Measurements from ENCODE around the gene FRMD4A.
"Not testable (repeated sequence)": the region's sequence is repeated elsewhere in the genome, so short reads cannot be mapped to it uniquely, and the experiment has no call there.

Gene FRMD4A

DNA sequence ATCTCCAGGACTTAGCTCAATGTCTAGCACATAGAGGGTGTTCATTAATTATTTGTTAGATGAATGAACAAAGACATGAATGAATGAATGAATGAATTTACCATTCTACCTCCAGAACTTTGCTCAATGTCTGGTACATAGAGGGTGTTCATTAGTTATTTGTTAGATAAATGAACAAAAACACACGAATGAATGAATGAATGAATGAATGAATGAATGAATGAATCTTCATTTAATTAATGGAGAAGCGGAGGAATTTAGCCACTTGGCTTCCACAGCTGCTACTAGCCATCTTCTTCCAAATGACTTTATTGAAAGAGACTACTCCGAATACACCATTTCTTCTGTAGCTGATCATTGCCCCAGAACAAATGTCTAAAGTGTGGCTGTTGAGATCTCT lies 368.9 kb downstream of the FRMD4A start:
- DNase-seq, result no peak
- Mint-ChIP-seq H3K27ac (no peak overlapping the region), H3K9me3 (no peaks in the 10 kb centered on the region), H3K27me3 (peaks cover 12% of the 10 kb centered on the region), H3K36me3 (ENCODE audit: low read depth) (no peaks in the 10 kb centered on the region), H3K4me3 (no peak overlapping the region), H3K4me1 (ENCODE audit: low read depth) (peaks cover 9% of the 10 kb centered on the region)

DNA sequence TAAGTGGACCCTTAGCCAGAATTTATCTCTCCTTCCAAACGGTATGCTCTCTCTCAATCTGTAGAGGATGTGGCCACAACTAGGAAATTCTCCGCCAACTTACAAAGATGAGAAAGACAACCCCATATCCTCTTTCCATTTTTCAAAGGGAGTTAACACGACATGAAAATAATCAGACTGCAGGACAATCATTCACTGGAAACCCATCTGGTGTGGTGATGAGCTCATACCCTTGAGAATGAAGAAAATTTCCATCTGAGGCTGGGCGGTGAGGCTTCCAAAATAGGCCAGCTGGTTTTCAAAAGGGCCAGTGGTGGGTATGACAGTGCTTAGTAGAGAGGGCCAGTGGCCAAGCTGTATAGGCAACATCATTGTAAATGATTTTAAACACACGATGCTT lies 369.6 kb downstream of the FRMD4A start:
- Mint-ChIP-seq H3K9me3 (no peaks in the 10 kb centered on the region), H3K4me1 (ENCODE audit: low read depth) (peaks cover 9% of the 10 kb centered on the region), H3K36me3 (ENCODE audit: low read depth) (no peaks in the 10 kb centered on the region), H3K4me3 (no peak overlapping the region), H3K27me3 (peaks cover 8% of the 10 kb centered on the region), H3K27ac (no peak overlapping the region)
- no peak for DNase-seq

DNA sequence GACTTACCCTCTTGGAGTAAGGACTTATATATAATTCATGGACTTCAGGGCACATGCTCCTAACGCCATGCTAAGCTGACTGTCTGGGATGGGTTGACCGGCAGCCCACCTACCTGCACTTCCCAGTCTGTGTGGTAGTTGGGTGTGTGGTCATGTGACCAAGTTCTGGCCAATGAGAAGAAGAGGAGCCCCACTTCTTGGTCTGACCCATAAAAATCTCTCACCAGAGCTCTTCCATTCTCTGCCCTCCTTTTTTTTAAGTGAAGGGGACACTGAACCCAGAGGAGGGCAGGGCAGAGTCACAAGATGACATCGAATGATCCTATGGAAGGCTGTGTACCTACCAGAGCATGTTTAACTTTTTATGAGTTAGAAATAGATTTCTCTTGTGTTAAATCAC lies 370.1 kb downstream of the FRMD4A start:
- no peaks in the 10 kb centered on the region for H3K36me3 Mint-ChIP-seq (ENCODE audit: low read depth)
- peaks cover 8% of the 10 kb centered on the region for H3K27me3 Mint-ChIP-seq
- H3K9me3 Mint-ChIP-seq, result no peaks in the 10 kb centered on the region
- no peak overlapping the region for H3K4me3 Mint-ChIP-seq
- DNase-seq, result no peak
- H3K4me1 Mint-ChIP-seq (ENCODE audit: low read depth), result peaks cover 9% of the 10 kb centered on the region
- H3K27ac Mint-ChIP-seq, result no peak overlapping the region

DNA sequence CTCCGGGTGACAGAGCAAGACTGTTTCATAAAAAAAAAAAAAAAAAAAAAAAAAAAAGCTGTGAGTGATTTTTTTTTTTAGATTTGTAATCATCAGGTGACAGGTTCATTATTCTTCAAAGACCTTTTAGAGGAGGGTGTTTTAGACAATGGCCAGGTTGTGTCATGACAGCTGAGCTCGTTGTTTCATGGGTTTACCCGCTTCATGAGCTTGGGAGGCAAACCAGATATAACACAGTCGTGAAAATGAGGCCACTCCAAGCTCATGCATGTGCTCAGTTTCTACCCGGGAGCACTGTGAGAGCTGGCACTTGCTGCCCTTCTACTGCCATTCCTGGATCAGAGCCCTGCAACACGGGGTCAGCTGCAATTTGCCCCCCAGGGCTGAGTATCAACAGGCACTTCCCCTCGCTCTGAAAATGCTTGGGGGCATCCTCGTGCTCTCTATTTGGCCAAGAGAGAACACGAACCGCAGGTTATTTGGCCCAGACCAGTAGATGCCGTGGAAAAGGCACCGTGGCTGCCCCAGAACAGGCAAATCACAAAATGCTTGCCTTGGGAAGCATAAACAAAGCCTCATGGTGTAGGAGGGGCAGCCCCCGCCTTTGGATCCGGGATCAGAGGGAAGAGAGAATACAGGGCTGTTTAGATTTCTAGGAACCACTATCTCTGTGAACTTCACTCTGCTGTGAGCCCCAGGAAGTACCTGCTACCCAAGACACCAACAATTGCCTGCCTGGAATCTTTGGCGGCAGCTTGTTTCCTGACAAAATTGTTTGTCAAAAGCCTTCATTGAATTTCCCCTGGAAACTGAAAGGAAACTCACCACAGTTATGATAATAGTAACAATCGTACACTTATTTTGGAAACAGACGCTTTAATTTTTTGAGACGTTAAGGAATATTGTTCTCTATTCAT lies 371.0 kb downstream of the FRMD4A start:
- no peak for DNase-seq
- Mint-ChIP-seq H3K36me3 (ENCODE audit: low read depth) (no peaks in the 10 kb centered on the region), H3K4me3 (no peak overlapping the region), H3K27ac (no peak overlapping the region), H3K9me3 (peaks cover under 1% of the 10 kb centered on the region), H3K4me1 (ENCODE audit: low read depth) (peaks cover 9% of the 10 kb centered on the region), H3K27me3 (peaks cover 8% of the 10 kb centered on the region)

DNA sequence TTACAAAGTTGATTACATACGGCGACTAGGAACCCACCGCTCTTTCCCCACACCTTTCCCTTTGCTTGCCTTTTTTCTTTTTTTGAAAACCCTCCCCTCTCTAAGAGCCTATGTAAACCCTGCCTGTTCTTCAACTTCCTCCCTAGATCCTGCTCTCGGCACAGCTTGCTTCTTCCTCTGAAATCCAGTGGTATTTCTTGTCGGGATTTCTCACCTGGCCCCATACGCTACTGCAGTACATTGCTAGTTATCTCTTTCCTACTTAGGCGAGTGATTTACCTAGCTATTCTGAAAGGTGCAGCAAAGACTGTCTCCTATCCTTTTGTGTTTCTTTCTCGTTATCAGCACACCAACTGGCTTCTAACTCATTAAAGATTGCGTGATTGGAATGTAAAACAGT lies 372.9 kb downstream of the FRMD4A start:
- no peak overlapping the region for H3K4me3 Mint-ChIP-seq

DNA sequence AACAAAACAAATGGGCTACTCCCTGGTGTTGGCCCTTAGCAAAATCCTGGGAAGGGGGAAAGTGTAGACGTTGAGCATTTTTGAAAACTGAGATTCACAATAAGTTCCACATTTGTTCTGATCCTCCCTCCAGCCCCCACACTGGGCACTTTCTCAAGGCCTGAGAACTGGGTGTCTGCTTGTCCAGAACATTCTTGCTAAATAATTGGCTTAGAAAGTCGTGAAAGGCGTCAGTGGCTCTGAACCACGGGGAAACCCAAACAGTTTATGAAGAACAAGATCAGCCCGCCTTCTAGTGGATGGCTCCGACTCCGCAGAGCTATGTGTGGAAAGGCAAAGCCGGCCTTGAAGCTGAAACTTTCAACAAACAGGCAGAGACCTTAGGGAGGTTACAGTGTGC lies 373.9 kb downstream of the FRMD4A start:
- Mint-ChIP-seq H3K4me3 (no peak overlapping the region), H3K9me3 (peaks cover 9% of the 10 kb centered on the region)

More for the DNA sequence above, 372.9 kb downstream of the FRMD4A start:
- Mint-ChIP-seq H3K36me3 (ENCODE audit: low read depth) (no peaks in the 10 kb centered on the region), H3K27ac (no peak overlapping the region), H3K27me3 (peaks cover 8% of the 10 kb centered on the region), H3K9me3 (peaks cover 9% of the 10 kb centered on the region), H3K4me1 (ENCODE audit: low read depth) (peaks cover 9% of the 10 kb centered on the region)
- DNase-seq, result no peak

DNA sequence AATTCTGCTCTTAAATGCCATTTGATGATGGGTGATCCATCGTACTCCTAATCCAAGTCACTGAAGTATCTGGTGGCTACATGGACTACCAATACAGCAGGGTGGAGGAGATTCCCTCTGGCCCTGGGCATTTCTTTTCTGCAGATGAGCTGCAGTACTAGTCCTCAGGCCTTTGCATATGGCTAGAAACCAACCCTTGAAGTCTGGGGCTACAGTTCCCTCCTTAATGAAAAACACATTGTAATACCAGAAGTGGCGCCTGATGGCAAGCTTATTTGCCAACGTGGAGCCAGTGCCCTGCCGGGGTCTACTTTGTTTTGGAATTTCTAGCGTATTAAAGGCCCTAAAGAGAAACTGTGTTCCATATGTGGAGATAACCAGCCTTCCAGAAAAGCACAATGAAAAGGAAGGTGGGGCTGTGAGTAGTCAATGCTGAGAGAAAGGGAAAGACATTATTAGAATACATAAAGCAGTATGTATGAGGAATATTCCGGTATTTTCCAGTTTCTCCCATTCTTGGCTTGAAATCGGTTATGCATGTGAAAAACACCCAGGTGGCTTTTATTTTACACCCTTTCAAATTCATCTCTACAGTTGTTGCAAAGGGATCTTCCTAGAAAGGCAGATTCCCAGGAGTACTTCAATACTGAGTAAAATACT lies 375.2 kb downstream of the FRMD4A start:
- H3K4me1 Mint-ChIP-seq (ENCODE audit: low read depth), result no peaks in the 10 kb centered on the region
- H3K27ac Mint-ChIP-seq, result no peak overlapping the region
- no peaks in the 10 kb centered on the region for H3K36me3 Mint-ChIP-seq (ENCODE audit: low read depth)
- H3K27me3 Mint-ChIP-seq, result peaks cover 8% of the 10 kb centered on the region
- DNase-seq, result no peak
- peaks cover 9% of the 10 kb centered on the region for H3K9me3 Mint-ChIP-seq
- H3K4me3 Mint-ChIP-seq, result no peak overlapping the region

More for the DNA sequence above, 373.9 kb downstream of the FRMD4A start:
- Mint-ChIP-seq H3K4me1 (ENCODE audit: low read depth) (peaks cover 9% of the 10 kb centered on the region), H3K36me3 (ENCODE audit: low read depth) (no peaks in the 10 kb centered on the region), H3K27ac (no peak overlapping the region), H3K27me3 (peaks cover 8% of the 10 kb centered on the region)
- DNase-seq, result no peak

DNA sequence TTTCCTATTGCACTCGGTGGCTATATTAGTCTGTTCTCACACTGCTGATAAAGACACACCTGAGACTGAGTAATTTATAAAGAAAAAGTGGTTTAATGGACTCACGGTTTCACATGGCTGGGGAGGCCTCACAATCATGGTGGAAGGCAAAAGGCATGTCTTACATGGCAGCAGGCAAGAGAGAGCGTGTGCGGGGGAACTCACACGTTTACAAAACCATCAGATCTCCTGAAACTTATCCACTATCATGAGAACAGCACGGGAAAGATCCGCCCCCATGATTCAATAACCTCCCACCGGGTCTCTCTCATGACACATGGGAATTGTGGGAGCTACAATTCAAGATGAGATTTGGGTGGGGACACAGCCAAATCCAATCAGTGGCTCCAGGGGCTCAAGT lies 376.5 kb downstream of the FRMD4A start:
- H3K27me3 Mint-ChIP-seq; DNase-seq; H3K9me3 Mint-ChIP-seq; H3K4me1 Mint-ChIP-seq (ENCODE audit: low read depth); H3K36me3 Mint-ChIP-seq (ENCODE audit: low read depth); H3K27ac Mint-ChIP-seq; H3K4me3 Mint-ChIP-seq: not testable (repeated sequence)

DNA sequence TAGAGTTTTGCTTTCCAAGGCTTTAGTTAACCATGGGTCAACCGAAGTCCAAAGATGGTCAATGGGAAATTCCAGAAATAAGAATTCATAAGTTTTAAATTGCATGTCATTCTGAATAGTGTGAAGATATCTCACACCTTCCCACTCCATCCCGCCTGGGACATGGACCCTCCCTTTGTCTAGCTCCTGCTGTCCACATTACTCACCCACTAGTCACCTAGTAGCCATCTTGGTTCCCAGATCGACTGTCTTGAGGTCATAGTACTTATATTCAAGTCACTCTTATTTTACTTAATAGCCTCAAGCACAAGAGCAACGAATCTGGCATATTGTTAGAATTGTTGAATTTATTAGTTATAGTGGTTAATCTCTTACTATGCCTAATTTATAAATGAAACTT lies 377.4 kb downstream of the FRMD4A start:
- DNase-seq, result no peak
- H3K36me3 Mint-ChIP-seq (ENCODE audit: low read depth), result no peaks in the 10 kb centered on the region
- peaks cover 5% of the 10 kb centered on the region for H3K27me3 Mint-ChIP-seq
- no peaks in the 10 kb centered on the region for H3K4me1 Mint-ChIP-seq (ENCODE audit: low read depth)
- H3K4me3 Mint-ChIP-seq, result no peak overlapping the region
- peaks cover 9% of the 10 kb centered on the region for H3K9me3 Mint-ChIP-seq
- H3K27ac Mint-ChIP-seq, result no peak overlapping the region

DNA sequence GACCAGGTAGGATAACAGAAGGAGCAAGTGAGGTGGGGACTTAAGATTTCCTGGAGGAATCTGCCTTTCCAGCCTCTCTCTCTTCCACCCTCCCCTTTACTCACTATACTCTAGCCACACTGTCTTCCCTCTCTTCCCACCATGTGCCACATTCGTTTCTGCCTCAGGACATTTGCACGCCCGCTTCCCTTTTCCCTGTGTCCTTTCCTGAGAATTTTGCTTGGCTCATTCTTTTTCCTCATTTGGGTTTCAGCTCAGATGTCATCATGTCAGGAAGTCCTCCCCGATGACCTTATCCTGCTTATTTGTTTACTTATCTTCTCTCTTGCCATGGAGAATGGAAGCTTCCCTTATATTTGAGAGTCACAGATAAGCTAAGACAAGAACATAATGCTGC lies 380.2 kb downstream of the FRMD4A start:
- H3K4me3 Mint-ChIP-seq, result no peak overlapping the region
- no peak overlapping the region for H3K27ac Mint-ChIP-seq
- no peaks in the 10 kb centered on the region for H3K4me1 Mint-ChIP-seq (ENCODE audit: low read depth)
- no peaks in the 10 kb centered on the region for H3K36me3 Mint-ChIP-seq (ENCODE audit: low read depth)
- no peak for DNase-seq
- peaks cover 9% of the 10 kb centered on the region for H3K9me3 Mint-ChIP-seq
- peaks cover 5% of the 10 kb centered on the region for H3K27me3 Mint-ChIP-seq

DNA sequence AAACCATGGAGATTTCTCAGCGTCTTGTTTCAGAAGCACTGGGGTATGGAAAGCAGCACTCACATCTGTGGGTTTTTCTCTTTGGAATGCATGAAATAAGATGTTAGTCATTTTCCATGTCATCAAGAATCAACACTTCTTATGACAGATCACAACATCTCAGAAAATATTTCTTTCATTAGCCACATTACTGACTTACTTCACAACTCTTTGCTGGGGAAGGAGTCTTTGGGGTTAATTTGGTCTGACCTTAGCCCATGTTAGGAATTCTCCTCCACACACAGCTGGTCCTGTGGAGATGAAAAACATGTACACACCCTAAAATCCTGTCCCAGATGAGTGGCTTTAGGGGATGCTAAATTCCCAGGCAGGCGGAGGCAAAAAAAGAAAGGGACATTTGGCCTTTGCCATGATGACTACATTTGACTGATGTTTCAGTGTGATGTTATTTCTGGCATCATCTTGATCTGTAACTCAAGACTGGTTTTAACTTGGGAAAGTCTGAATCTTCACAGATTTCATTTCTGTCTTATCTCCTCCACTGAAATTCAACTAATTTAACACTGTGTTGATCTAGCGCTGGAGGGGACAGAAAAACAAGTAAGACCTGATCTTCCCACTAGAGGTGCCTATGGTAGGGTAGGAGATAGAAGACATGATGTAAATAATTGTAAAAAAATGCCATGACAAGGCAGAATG lies 380.7 kb downstream of the FRMD4A start:
- peaks cover 9% of the 10 kb centered on the region for H3K9me3 Mint-ChIP-seq

DNA sequence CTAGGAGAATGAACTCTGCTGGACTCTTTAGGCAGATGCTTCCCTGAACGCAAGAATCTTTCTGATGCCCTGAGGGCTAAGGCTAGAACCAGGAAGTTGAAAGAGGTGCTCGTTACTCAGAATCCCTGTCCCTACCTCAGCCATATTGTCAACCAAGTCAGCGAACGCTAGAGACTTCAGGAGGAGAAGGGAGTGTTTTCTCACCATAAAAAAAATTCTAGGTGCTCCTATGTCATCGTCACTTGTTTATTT lies 384.6 kb downstream of the FRMD4A start:
- peaks cover 5% of the 10 kb centered on the region for H3K27me3 Mint-ChIP-seq
- H3K4me1 Mint-ChIP-seq (ENCODE audit: low read depth), result peaks cover 17% of the 10 kb centered on the region
- peaks cover 2% of the 10 kb centered on the region for H3K9me3 Mint-ChIP-seq
- H3K36me3 Mint-ChIP-seq (ENCODE audit: low read depth), result no peaks in the 10 kb centered on the region
- no peak overlapping the region for H3K4me3 Mint-ChIP-seq
- no peak for DNase-seq
- no peak overlapping the region for H3K27ac Mint-ChIP-seq

More for the DNA sequence above, 380.7 kb downstream of the FRMD4A start:
- Mint-ChIP-seq H3K36me3 (ENCODE audit: low read depth) (no peaks in the 10 kb centered on the region), H3K4me1 (ENCODE audit: low read depth) (no peaks in the 10 kb centered on the region), H3K27ac (no peak overlapping the region), H3K4me3 (no peak overlapping the region), H3K27me3 (peaks cover 5% of the 10 kb centered on the region)
- DNase-seq, result no peak

DNA sequence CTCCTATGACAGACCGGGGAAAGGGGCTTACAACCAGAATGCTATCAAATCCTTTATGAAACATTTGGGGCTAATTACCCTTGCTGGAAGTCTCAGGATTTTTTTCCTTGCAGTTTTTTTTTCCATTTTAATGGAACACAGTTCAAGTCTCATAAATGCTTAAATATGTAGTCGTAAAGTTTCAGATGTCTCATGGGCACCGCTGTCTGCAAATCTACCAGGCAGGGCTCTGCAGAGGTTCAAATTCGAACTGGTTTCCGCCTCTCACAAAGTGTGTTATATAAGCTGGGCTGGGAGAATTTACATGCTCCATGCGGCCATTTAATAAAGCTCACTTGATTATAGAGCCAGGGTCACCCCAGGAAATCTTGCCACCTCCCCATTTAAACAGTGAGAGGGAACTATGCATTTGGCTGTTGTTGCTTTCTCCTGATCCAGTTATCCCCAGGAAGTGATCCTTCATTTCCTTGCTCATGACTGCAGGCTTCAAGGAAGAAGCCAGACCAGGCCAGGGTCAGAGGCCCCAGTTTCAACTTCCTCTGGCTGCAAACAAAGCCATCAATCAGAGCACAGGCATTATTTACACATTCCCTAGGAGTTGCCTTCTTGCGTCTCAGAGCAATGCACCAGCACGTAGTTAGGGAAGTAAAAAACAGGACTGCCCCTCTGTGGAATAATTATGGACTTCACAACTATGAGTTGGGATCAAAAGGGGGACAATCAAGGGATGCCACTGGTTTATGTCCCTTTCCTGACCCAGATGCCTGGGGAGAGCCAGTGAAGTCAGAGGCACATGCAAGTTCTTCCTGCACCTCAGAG lies 385.1 kb downstream of the FRMD4A start:
- no peak overlapping the region for H3K27ac Mint-ChIP-seq
- no peak overlapping the region for H3K4me3 Mint-ChIP-seq

DNA sequence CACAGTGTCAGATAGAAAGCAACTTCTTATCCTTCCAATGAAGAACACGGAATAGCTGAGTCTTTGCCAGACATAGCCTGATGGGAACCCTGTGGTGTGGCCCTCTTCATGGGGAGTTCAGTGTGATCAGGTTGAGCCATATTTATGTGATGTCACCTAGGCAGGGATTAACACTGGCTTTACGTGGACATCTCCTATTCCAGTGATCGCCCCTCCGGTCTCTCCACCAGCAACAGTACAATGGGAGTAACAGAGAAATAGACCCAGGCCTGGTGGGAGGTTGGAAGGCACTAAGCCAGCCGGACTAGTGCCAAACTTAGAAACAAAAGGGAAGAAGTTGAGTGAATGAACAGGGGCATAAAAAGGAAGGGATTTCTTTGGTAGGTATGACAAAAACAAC lies 385.9 kb downstream of the FRMD4A start:
- Mint-ChIP-seq H3K4me1 (ENCODE audit: low read depth) (peaks cover 18% of the 10 kb centered on the region), H3K4me3 (no peak overlapping the region), H3K27me3 (peaks cover 3% of the 10 kb centered on the region), H3K36me3 (ENCODE audit: low read depth) (no peaks in the 10 kb centered on the region), H3K27ac (no peak overlapping the region), H3K9me3 (peaks cover 5% of the 10 kb centered on the region)
- DNase-seq, result no peak

More for the DNA sequence above, 385.1 kb downstream of the FRMD4A start:
- Mint-ChIP-seq H3K9me3 (peaks cover 5% of the 10 kb centered on the region), H3K4me1 (ENCODE audit: low read depth) (peaks cover 18% of the 10 kb centered on the region), H3K27me3 (peaks cover 3% of the 10 kb centered on the region), H3K36me3 (ENCODE audit: low read depth) (no peaks in the 10 kb centered on the region)
- DNase-seq, result no peak

Data from activated T-cell treated with anti-CD3 and anti-CD28 coated beads, Interleukin-2, amount 50 U/mL, for 24 hours (primary cell).